GM21528 (cell line): Measurements from ENCODE around the gene TMEM128.
"Not testable (repeated sequence)": the region's sequence is repeated elsewhere in the genome, so short reads cannot be mapped to it uniquely, and the experiment has no call there.

ENCODE experiments used
- ATAC-seq: cut with Tn5 transposase; IDR thresholded peaks from one replicate; pipeline ENCODE4 v1.9.1; 2021; ENCODE audit warnings: mild to moderate bottlenecking, moderate library complexity; ENCODE audit not compliant: unreplicated experiment, low FRiP score

Gene TMEM128

DNA sequence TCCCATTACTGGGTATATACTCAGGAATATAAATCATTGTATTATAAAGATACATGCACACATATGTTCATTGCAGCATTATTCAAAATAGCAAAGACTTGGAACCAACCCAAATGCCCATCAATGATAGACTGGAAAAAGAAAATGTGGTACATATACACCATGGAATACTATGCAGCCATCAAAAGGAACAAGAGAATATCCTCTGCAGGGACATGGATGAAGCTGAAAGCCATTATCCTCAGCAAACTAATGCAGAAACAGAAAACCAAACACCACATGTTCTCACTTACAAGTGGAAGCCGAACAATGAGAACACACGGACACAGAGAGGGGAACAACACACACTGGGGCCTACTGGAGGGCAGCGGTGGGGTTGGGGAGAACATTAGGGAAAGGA lies 9.7 kb upstream of the TMEM128 start:
- ATAC-seq: not testable (repeated sequence)

DNA sequence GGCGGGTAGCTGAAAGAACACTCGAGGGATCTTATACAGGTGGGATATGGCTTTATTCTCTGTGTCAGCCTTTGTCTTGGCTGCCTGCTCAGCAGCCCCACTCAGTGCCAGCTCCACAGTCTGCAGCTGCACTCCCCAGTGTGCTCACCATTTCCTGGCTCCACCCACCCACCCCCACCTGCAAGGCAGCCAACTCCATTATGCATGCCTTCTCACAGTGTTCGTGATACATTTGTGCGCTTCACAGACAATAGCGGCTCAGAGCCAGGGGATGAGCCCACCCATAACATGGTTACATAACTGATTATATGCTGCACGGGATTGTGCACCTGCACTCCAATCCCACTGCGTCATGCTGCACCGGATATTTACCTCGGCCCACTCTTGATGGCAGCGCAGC lies 8.8 kb upstream of the TMEM128 start:
- no peak for ATAC-seq

DNA sequence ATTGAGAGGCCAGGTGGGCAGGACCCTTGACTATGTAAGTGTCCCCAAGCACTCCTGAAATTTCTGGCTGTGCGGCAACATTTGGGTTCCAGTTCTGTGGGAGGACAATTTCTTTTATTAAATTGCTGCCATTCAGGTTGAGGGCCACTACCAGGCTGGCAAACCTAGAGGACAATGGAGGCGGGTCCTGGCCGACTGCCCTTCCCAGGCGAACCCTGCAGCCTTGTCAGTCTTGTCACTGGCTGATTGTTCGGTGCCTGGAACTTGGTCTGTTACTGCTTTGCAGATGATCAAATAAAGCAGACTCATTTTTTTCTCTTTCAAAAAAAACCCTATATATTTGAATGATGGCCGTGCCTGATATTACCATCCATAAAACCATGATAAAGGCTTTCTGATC lies 6.6 kb upstream of the TMEM128 start:
- ATAC-seq: no peak

DNA sequence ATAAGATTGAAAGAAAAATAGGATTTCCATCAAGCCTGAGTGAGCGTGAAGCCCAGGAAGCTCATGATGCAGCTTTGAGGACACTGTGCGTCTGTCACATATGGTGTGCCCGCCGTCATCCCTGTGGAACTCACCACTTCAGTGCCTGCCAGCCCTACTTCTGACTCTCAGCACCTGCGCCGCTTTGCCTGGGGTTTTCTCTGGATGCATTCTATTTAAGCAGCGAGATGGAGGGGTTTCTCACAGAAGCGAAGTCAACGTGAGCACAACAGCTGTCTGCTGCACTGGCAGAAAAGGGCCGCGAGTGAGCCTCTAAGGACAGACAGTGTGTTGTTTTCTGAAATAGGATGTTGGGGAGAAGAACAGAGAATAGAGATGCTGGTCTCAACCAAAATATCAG lies 6.2 kb upstream of the TMEM128 start:
- no peak for ATAC-seq

DNA sequence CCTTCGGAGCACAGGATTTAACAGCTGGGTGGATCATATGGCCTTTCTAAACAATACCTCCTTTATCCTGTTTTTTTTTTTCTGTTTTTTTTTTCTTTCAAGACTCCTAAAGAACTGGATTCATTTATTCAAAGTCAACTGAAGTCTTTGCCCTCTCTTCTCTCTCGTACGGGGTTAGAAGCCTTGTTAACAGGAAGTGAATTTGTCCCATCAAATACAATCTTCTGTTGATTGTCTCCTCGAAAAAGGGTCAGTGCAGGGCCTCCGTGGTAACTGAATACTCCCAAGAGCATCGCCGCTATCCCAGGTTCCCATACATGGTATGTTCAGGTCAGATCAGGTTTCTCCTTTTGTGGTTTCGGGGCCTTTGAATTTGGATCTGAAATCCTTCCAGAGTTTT lies 1.8 kb upstream of the TMEM128 start:
- ATAC-seq: no peak

DNA sequence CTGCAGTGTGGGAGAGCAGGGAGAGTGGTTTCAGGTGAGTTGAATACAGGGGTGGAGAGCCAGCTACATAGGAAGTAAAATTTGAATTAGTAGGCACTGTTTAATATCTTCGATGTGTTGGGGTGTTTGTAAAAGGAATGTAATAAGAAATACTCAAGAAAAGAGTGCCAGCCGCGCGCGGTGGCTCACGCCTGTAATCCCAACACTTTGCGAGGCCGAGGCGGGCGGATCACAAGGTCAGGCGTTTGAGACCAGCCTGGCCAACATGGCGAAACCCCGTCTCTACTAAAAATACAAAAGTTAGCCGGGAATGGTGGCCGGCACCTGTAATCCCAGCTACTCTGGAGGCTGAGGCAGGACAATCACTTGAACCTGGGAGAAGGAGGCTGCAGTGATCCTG lies 1.3 kb upstream of the TMEM128 start:
- not testable (repeated sequence) for ATAC-seq

DNA sequence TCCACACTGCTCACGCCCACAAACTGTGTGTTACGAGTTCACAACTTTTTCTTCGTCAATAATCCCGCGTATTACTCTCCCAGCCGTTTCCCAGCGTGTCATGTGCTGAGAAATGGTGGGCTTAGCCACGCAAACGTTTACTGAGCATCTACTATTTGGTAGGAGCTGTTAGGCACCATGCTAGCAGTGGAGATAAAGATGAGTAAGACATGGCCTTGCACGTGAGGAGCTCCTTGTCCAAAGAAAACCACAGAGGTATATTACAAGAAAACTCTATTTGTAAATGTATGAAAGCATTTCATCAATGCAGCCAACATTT lies 821 bp upstream of the TMEM128 start:
- no peak for ATAC-seq

DNA sequence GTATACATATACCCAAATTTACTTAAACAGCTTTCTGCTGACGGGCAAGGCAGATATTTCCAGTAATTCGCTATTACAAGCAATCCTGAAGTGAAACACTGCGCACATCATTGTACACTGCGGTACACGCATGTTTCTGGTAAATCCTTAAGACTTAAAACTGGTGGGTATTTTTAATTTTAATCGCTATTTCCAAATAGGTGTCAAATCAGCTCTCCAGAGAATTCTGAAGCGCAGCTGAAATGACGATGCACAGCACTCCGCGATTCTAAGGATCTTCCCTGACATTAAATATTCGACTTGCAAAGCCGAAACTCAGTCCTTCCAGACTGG lies 361 bp downstream of the TMEM128 start:
- ATAC-seq: peak; percentile 31

DNA sequence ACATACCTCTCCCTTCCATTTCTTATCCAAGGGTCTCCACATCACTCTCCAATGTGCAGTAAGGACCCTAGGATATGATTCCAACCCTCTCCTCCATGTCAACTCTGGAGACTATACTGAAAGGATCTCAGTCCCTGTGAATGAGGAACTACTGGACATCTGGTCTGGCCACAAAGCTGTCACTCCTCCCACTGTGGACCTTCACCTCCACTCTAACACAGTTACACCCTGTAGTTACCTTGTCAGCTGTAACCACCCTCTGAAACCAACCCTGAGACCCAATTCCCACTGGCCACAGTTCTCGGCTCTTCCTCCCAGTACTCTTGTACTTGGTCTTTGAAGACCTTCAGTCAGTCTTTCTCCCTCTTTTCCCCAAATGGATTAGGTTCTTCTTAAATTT lies 2.9 kb downstream of the TMEM128 start:
- no peak for ATAC-seq

DNA sequence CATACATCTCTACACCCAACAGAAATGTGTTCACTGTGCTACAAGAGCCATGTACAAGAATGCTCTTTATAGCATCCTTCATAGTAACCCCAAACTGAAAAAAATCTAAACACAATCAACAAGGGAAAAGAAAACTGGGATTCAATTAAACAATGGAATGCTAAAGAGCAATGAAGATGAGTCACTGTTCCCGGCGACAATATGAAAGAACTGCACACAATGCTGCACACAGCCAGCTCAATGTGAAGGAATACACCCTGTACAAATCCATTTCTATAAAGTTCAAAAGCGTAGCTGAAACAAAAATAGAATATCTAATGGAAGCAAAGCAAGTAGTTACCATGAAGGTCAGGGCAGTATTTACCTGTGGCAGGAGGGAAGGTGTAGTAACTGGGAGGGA lies 8.5 kb downstream of the TMEM128 start:
- ATAC-seq: not testable (repeated sequence)

DNA sequence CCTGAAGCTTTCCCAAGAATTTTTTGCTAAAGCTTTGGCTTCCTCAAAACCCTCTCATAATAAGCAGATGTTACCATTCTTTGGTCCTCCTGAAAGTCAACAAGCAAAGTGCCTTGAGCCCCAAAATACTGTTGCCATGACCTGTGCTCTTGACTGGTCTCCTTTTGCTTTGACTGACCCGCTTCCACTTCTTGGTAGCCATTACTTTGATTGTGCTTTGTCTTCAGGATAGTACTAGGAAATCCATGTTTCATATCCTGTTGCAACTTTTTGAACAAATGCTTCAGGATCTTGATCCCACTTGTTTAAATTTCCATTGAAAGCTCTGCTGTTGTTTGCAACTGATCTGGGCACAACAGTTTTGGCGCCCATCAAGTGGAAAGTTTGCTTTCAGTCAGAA lies 14.4 kb downstream of the TMEM128 start:
- ATAC-seq: no peak

DNA sequence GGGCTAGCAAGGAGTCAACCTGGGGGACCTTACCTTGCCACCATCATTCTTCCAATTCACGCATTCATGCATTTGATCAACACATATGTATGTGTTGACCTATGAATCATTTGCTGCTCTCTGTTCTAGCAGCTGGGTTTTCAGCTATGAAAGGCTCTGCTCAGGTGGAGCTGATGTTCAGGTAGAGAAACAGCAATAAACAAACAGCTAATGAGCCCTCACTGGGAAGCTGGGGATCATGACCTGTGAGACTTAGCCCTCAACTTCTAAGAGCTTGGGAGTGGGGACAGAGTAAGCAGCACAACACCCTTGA lies 19.7 kb downstream of the TMEM128 start:
- no peak for ATAC-seq

DNA sequence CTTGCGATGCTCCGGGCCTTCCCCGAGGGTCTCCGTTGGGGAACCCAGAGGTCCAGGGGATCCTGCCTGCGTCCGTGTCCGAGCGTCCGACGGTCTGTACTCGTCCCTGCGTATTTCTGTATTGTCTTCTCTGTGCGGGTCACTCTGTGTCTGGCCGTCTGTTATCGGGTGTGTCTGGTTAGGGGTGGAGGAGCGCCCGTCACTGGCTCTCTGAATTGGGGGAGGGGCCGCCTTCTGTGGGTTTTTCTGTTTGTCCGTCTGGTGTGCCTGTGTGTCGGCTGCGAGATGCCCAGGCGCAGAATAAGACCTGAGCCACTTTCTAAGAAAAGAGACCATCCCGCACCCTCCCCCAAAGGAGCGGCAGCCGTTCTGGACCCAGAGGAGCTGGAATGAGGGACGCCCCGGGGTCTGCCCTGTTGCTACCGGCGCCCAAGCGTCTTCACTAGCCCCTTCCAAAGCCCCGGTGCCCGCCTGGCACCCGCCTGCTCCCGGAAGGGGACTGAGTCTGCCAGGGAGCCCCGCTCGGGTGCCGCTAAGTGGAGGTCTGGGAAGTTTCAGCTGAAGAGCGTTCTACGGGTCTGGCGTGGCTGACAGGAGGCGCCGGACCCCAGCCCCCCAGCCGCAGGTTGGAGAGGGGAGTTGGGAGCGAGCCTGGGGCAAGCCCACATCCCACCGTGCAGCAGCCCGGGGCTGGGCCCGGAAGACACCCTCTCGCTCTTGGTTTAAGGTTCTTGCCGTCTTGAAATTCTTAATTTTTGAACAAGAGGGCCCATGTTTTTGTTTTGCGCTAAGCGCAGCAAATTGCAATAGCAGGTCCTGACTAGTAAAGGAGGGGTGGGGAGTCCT lies 20.3 kb downstream of the TMEM128 start:
- no peak for ATAC-seq

DNA sequence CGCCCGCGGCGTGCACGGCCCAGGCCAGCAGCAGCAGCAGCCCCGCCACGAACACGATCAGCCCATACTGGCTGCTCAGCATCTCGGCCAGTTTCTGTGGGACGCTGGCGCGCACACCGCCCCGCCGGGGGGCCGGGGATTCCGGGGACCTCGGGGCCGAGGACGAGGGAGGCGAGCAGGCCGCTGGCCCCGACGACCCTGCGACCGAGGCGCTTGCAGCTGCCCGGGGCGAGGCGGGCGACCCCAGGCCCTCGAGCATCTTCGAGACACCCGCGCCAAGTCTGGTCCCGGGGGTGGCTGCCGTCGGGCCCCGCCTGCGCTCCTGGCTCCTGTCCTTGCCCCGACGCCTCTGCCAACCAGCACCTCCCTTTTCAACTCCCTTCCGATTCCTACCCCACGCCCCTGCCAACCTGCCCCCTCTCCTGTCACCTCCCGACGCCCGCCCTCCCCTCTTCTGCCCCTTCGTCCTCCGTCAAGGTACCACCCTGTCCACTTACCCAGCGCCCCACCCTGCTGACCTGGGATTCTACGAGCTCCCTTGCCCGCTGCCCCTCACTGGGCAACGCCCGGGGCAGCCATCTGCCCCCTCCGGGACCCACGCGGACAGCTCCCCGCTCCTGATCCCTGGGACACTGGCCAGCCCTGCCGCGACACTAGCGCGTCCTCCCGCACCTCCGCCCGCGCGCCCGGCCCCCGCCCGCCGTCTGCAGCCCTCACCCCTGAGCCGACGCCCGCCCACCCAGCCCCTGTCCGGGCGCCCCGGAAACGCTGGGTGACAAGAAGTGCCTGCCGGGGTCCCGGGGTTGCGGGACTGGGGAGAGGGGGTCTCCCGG lies 21.2 kb downstream of the TMEM128 start, which contains the start of gene OTOP1:
TSS of gene OTOP1 (minus strand) at position 324 of the 833 bp plus-strand sequence. CDS start at position 259, 65 bp downstream.
- no peak for ATAC-seq

DNA sequence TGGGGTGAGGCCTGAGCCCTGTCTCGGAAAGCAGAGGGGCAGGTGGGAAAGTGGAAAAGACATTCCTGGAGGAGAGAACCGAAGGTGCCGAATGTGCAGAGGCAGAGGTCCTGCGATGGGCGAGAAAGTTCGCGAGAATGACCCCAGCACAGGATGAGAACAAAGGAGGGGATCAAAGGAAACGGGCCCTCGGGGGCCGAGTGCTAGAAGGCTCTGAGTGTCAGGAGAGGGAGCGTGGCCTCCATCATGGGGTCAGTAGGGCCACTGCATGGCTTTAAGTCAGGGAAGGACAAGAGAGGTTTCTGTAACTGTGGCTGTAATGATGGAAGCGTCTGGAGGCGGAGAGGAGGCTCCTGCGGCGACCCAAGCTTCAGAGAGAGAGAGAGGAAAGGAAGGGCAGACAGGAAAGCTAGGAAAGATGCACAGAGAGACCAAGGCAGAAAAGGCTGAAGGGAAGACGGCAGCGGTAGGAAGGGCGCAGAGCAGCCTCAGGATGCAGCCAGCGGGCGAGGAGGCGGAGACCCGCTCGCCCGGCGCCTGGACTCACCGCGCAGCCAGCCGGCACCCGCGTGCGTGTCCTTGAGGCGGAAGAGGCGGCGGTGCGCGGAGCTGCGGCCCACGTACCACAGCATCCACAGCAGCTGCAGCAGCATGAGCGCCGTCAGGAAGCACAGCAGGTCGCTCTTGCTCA lies 22.0 kb downstream of the TMEM128 start:
- ATAC-seq: no peak

DNA sequence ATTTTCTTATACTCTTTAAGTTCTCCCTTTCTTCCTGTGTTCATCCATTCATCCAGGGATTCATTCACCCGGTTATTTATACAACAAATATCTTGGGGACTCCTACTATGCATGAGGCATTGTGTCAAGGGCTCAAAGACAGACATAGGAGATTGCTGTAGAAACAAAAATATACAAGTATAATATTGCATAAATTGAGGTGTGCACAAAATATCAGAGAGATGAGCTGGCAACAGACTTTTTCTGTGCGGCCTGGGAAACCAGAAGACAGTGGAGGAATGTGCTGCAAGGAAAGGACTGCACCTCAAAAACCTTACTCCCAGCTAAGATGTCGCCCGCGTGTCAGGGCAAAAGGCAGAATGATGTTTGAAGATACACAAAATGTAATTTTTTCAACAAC lies 30.9 kb downstream of the TMEM128 start:
- no peak for ATAC-seq

DNA sequence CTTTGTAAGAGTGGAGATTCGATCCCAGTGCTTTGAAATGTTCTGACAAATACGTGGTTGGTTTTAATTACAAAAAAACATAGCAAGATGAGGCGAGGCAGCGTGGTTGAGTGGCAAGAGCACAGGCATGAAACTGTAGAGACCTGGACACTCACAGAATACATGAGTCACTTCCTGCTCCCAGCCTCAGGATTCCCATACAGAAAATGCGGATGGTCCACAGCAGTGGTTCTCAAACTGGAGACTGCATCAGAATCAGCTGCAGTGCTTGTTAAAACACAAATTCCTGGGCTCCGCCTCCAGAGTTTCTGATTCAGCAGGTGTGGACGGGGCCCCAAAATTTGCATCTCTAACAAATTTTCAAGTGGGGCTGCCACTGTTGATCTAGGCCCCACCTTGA lies 31.4 kb downstream of the TMEM128 start:
- no peak for ATAC-seq

DNA sequence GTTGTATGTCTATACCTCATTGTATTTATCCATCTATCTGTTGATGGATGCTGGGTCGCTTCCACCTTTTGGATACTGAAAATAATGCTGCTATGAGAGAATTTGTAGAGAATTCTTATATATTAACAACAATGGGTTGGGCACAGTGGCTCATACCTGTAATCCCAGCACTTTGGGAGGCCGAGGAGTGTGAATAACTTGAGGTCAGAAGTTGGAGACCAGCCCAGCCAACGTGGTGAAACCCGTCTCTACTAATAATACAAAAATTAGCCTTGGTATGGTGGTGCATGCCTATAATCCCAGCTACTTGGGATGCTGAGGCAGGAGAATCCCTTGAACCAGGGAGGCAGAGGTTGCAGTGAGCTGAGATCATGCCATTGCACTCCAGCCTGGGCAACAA lies 34.3 kb downstream of the TMEM128 start:
- ATAC-seq: not testable (repeated sequence)

DNA sequence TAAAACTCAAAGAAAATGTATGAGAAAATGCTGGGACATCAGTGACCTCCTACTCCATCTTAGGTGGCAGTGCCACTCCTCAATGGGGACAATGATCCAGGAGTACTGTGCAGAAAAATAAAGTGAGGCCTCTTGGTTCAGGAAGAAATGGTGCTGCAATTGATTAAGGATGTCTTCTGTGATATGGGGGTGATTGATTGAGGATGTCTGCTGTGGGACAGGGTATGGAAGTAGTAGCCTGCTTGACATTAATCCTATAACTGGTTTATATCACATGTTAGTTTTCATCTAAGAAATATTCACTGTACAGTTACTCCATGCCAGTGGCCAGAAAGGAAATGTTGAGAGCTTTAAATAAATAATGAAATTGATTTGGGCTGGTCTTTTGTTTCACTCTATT lies 41.8 kb downstream of the TMEM128 start:
- ATAC-seq: no peak

DNA sequence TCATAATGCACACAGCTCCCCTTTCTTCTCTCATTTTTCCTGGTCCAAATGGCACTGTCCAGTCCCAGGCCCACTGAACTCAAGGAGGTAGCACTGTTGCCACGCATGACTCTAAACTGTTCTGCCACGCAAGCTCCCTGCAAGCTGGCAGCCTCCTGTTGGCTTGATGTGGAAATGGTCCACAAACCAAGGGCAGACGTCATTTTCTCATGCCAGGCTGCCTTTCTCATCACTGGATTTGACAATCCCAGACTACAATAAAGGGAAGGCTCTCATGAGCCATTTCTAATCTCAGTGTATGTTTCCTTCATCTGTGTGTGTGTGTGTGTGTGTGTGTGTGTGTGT lies 43.6 kb downstream of the TMEM128 start:
- no peak for ATAC-seq

DNA sequence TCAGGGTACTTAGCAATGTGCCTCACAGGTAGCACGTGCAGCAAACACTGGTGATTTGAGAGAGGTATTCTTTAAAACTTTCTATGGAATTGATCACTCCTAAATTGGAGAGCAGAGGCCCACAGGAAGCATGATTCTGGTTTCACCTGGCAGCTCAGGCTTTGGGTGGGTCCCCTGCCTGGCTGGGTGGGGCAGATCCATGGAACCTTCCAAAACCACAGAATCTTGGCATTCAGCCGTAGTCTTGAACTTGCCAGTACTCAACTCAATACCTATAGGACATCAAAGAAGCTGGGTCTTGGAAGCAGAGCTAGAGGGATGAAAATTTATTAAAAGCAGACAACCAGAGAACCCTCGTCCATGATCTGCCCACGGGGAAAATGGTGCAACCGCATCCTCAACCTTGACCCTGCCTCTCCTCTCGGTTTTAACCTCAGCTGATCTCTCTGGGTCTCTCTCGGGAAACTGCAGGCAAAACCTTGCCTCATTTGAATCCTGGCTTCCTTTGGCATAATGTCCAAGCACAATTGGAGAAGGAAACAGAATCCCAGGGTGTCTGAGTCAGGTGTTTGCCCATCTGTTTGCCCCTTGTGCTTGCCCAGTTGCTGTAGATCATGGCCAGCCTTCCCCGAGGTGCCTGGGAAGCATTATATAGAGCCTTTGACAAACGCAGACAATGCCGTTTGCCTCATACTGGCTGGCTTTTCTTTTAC lies 44.2 kb downstream of the TMEM128 start:
- no peak for ATAC-seq
